ENCODE data around the gene SUMO2.
"Not testable (repeated sequence)": the region's sequence is repeated elsewhere in the genome, so short reads cannot be mapped to it uniquely, and the experiment has no call there.

SUMO2 gene

GRCh38 chr17:75207760-75208159 is 25.0 kb upstream of the SUMO2 start:
- DNase-seq, result no peak
- H3K9me3 ChIP-seq (ENCODE audit: severe bottlenecking), result no peaks in the 10 kb centered on the region
- peaks cover 59% of the 10 kb centered on the region for H3K36me3 ChIP-seq
- H3K27ac ChIP-seq, result no peak overlapping the region
- H3K27me3 ChIP-seq (ENCODE audit: insufficient read depth, low read depth, severe bottlenecking), result no peaks in the 10 kb centered on the region
- H3K4me3 ChIP-seq (ENCODE audit: low read depth, low read length), result no peak overlapping the region
- TF ChIP-seq CTCF (IDR thresholded peaks at IDR 0.05; ENCODE audit: low read depth, low read length), result no peak

GRCh38 chr17:75207050-75207407 is 24.3 kb upstream of the SUMO2 start:
- peaks cover 52% of the 10 kb centered on the region for H3K36me3 ChIP-seq
- H3K27me3 ChIP-seq (ENCODE audit: insufficient read depth, low read depth, severe bottlenecking); H3K27ac ChIP-seq; DNase-seq; H3K9me3 ChIP-seq (ENCODE audit: severe bottlenecking); H3K4me3 ChIP-seq (ENCODE audit: low read depth, low read length): not testable (repeated sequence)

- DNase-seq, result no peak
- no peaks in the 10 kb centered on the region for H3K9me3 ChIP-seq (ENCODE audit: severe bottlenecking)
- H3K27ac ChIP-seq, result peak overlapping the region; percentile 100
- H3K27me3 ChIP-seq (ENCODE audit: insufficient read depth, low read depth, severe bottlenecking), result no peaks in the 10 kb centered on the region
- H3K4me3 ChIP-seq (ENCODE audit: low read depth, low read length), result peak overlapping the region; percentile 79
- H3K36me3 ChIP-seq, result peaks cover 41% of the 10 kb centered on the region
- TF ChIP-seq CTCF (IDR thresholded peaks at IDR 0.05; ENCODE audit: low read depth, low read length), result no peak
Observed at GRCh38 chr17:75205793-75206163, 23.0 kb upstream of the SUMO2 start.

- TF ChIP-seq CTCF (IDR thresholded peaks at IDR 0.05; ENCODE audit: low read depth, low read length), result no peak
Observed at GRCh38 chr17:75205037-75205792, 22.5 kb upstream of the SUMO2 start, which contains the start of gene NUP85. Gene NUP85, plus strand, starts transcription at chr17:75205679. Its CDS starts 83 bp downstream, at chr17:75205762.

GRCh38 chr17:75199886-75200618 is 17.3 kb upstream of the SUMO2 start:
- Histone ChIP-seq H3K27me3 (ENCODE audit: insufficient read depth, low read depth, severe bottlenecking) (no peaks in the 10 kb centered on the region), H3K9me3 (ENCODE audit: severe bottlenecking) (no peaks in the 10 kb centered on the region), H3K4me3 (ENCODE audit: low read depth, low read length) (no peak overlapping the region), H3K36me3 (no peaks in the 10 kb centered on the region), H3K27ac (no peak overlapping the region)
- TF ChIP-seq CTCF (IDR thresholded peaks at IDR 0.05; ENCODE audit: low read depth, low read length), result no peak
- DNase-seq, result no peak

More at GRCh38 chr17:75205037-75205792, 22.5 kb upstream of the SUMO2 start, which contains the start of gene NUP85:
- Histone ChIP-seq H3K36me3 (peaks cover 36% of the 10 kb centered on the region), H3K4me3 (ENCODE audit: low read depth, low read length) (peak within 1 kb of the TSS; percentile 79), H3K27me3 (ENCODE audit: insufficient read depth, low read depth, severe bottlenecking) (no peaks in the 10 kb centered on the region), H3K27ac (peak within 1 kb of the TSS; percentile 100), H3K9me3 (ENCODE audit: severe bottlenecking) (no peaks in the 10 kb centered on the region)
- peak; percentile 99 for DNase-seq

- no peak for TF ChIP-seq CTCF (IDR thresholded peaks at IDR 0.05; ENCODE audit: low read depth, low read length)
- Histone ChIP-seq H3K9me3 (ENCODE audit: severe bottlenecking) (no peaks in the 10 kb centered on the region), H3K27ac (no peak overlapping the region), H3K4me3 (ENCODE audit: low read depth, low read length) (no peak overlapping the region), H3K36me3 (no peaks in the 10 kb centered on the region), H3K27me3 (ENCODE audit: insufficient read depth, low read depth, severe bottlenecking) (no peaks in the 10 kb centered on the region)
- no peak for DNase-seq
Observed at GRCh38 chr17:75194879-75195278, 12.1 kb upstream of the SUMO2 start.

All from WERI-Rb-1 (cell line).